Cardiac septum (tissue), 1 donor: ENCODE results near the gene DCUN1D2. TPM values are rescaled to one million over a fixed set of nuclear protein-coding genes. Genes with fewer than 3 reads are reported as not detected.
"Not testable (repeated sequence)": the region's sequence is repeated elsewhere in the genome, so short reads cannot be mapped to it uniquely, and the experiment has no call there.

Experiments used
- DNase-seq: peaks from one replicate; pipeline ENCODE4 v3.0.0-alpha.2; 2020; ENCODE audit warnings: low spot score
- intact Hi-C: fragments of 100-400 bp; cut with DNase I; formaldehyde crosslinking; loops from one replicate; pipeline ENCODE4 v1.14.0; 2022
- total RNA-seq: library from RNA; stranded (reverse); fragmentation: NEBNext Ultra II Directional; extraction: Animal tissue kit (Norgen Biotek cat#: 25700); gene quantifications from one replicate; pipeline ENCODE4 v1.2.1, GENCODE V29; 2021
- donor health status: DM: no; HTN: no; CAD: no.

Gene DCUN1D2
- total RNA-seq, 1 donor from 2014 or later = 134 TPM

DNA sequence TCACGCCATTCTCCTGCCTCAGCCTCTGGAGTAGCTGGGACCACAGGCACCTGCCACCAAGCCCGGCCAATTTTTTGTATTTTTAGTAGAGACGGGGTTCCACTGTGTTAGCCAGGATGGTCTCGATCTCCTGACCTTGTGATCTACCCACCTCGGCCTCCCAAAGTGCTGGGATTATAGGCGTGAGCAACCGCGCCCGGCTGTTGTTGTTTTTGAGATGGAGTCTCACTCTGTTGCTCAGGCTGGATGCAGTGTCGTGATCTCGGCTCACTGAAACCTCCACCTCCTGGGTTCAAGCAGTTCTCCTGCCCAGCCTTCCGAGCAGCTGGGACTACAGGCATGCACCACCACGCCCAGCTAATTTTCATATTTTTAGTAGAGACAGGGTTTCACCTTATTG, 31.9 kb upstream of the DCUN1D2 start:
- intact Hi-C loops, DNase-seq: not testable (repeated sequence)

GRCh38 chr13:113520571-113520970, 30.1 kb upstream of the DCUN1D2 start:
- DNase-seq = no peak
- intact Hi-C loops = no loop called here

DNA sequence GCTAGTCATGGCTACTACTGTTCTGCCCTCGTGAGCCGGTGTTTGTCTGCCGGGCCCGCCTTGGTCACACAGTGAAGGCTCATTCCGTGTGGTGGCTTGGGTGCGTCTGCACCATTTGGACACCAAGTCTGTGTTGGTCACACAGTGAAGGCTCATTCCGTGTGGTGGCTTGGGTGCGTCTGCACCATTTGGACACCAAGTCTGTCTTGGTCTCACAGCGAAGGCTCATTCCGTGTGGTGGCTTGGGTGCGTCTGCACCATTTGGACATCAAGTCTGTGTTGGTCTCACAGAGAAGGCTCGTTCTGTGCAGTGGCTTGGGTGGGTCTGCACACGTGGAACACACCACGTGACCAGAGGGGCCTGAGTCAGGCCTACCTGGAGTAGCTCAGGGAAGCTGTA, 29.0 kb upstream of the DCUN1D2 start:
- intact Hi-C loops = no loop called here
- no peak for DNase-seq

- DNase-seq = no peak
- intact Hi-C loops = no loop called here
Measured at GRCh38 chr13:113518076-113518803, 27.7 kb upstream of the DCUN1D2 start.

DNA sequence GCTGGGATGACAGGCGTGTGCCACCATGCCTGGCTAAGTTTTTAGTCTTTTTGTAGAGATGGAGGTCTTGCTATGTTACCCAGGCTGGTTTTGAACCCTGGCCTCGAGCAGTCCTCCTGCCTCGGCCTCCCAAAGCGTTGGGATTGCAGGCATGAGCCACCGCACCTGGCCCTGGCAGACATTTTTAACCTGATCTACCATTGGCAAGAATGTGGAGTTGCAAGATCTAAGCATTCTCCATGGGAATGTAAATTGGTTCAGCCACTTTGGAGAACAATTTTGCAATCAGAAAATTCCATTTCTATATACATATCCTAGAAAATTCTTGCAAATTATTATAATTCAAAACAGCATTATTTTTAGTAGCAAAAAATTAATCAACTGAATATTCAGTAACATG, 24.3 kb upstream of the DCUN1D2 start:
- intact Hi-C loops = no loop called here
- no peak for DNase-seq

GRCh38 chr13:113513761-113514160, 23.2 kb upstream of the DCUN1D2 start:
- intact Hi-C loops = no loop called here
- no peak for DNase-seq

GRCh38 chr13:113511361-113511760, 20.9 kb upstream of the DCUN1D2 start:
- no peak for DNase-seq
- intact Hi-C loops = no loop called here

GRCh38 chr13:113510871-113511270, 20.4 kb upstream of the DCUN1D2 start:
- intact Hi-C loops = no loop called here
- DNase-seq = no peak

DNA sequence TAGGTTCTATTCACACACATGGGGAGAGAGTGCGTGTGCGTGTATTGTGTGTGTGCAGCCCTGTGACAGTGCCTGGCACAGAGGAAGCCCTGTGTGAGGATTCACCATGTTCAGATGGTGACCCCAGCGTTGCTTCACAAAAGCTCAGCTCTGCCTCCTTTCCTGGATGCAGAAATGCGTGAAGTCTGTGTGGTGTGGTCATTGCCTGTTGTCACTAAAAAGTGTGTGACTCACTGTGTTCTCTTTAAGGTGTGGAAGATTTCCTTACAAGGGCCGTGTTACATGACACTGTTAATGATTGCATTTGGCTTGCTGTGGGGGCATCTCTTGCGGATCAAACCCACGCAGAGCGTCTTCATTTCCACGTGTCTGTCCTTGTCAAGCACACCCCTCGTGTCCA, 19.5 kb upstream of the DCUN1D2 start:
- no peak for DNase-seq
- intact Hi-C loops = no loop called here

DNA sequence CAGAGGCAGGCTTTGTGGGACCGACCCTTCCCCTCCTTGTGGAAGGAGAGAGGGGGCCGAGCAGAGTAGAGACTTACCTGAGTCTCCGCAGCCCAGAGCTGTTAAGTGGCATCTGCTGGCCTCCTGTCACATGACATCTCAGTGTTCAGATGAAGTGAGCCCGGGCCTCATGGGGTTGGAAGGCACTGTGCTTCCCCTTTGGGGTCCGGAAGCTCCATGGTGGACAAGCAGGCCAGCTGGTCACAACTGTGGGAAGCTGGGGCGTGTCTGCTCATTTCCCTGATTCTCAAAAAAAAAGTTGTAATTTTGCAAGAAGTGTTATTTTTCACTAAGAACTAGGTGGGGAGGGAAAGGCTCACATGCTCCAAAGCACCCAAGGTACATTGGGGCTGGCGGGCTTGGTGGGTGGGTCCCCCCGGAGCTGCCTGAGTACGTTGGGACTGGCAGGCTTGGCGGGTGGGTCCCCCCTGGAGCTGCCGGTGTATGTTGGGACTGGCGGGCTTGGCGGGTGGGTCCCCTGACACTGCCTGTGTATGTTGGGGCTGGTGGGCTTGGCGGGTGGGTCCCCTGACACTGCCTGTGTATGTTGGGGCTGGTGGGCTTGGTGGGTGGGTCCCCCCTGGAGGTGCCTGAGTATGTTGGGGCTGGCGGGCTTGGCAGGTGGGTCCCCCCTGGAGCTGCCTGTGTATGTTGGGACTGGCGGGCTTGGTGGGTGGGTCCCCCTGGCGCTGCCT, 18.2 kb upstream of the DCUN1D2 start:
- DNase-seq = no peak
- intact Hi-C loops = no loop called here

GRCh38 chr13:113507505-113508345, 17.2 kb upstream of the DCUN1D2 start:
- intact Hi-C loops = no loop called here
- no peak for DNase-seq

GRCh38 chr13:113506871-113507388, 16.4 kb upstream of the DCUN1D2 start:
- intact Hi-C loops = no loop called here
- DNase-seq = no peak

GRCh38 chr13:113506025-113506685, 15.6 kb upstream of the DCUN1D2 start:
- intact Hi-C loops = no loop called here
- DNase-seq = no peak

DNA sequence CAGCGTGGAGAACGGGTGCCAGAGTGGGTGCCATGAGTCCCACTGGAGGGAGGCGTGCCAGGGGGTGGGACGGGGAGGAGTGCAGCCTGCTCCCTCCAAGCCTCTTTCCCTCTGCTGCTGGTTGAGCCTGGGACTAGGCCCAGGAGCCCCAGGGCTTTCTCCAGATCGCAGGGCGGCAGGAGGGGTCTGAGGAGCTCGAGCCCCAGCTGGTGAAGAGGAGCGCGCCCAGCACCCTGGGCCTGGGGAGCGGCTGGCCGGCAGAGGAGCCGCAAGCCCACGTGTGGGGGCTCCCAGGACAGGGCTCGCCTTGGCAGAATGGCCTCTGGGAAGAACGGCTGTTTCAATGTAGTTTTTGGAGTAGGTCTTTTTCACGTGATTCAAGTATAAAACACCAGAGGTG, 12.2 kb upstream of the DCUN1D2 start:
- intact Hi-C loops = no loop called here
- no peak for DNase-seq

- intact Hi-C loops = loop anchor here (2.0 kb wide), 1 partner anchor 16 kb away; no protein-coding TSS in a partner anchor
- no peak for DNase-seq
Measured at GRCh38 chr13:113500530-113501265, 10.2 kb upstream of the DCUN1D2 start.

DNA sequence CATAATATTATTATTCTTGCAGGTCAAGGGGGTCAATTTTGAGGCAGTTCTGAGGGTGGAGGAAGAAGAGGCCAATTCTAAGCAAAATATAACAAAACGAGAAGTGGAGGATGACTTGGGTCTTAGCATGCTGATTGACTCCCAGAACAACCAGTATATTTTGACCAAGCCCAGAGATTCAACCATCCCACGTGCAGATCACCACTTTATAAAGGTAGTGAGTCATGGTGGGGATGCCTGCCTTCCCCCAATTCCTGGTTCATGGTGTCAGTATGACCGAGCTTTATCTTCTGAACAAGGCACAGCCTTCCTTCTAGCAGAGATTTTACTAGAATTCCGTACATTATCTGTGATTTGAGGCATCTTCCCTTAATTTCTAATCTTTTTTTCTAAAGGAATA, 9.4 kb upstream of the DCUN1D2 start:
- DNase-seq = no peak
- intact Hi-C loops = loop anchor here (2.0 kb wide), 1 partner anchor 15 kb away; no protein-coding TSS in a partner anchor

DNA sequence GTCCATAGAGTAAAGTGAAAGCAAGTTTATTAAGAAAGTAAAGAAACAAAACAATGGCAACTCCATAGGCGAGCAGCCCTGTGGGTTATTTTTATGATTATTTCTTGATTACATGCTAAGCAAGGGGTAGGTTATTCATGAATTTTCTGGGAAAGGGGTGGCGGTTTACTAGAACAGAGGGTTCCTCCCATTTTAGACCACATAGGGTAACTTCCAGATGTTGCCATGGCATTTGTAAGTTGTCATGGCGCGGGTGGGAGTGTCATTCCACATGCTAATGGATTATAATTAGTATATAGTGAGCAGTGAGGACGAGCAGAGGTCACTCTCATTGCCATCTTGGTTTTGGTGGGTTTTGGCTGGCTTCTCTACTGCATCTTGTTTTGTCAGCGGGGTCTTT, 8.4 kb upstream of the DCUN1D2 start:
- DNase-seq = no peak
- intact Hi-C loops = no loop called here

GRCh38 chr13:113497217-113497616, 6.7 kb upstream of the DCUN1D2 start:
- intact Hi-C loops = no loop called here
- no peak for DNase-seq
